Heart left ventricle (tissue), 13 donors: Measurements from ENCODE around the gene DHFR2.

ENCODE experiments used
- CTCF ChIP-seq, 12 donors: fragments of 200-600 bp; sonication (generic) in 4 of 12; IDR thresholded peaks; one replicate each; pipeline versions ENCODE4 v1.5.0 to v1.8.0; 2018 to 2022; ENCODE audit warnings: antibody characterized with exemption in 12 of 12, mild to moderate bottlenecking in 5 of 12
- POLR2A ChIP-seq, 2 donors: fragments of 450-650 bp; IDR thresholded peaks; one replicate each; pipeline ENCODE4 v1.6.1; 2017; ENCODE audit warnings: antibody characterized with exemption in 2 of 2, mild to moderate bottlenecking in 2 of 2, moderate library complexity in 2 of 2
- donor health status: ischemic (EF 13 %, LVEDD 7.1; RV severe dilation, severe dysfunction).
- donor health status: DM: no; HTN: yes; CAD: no.
- donor health status: DM: no; HTN: no; CAD: no.
- donor health status: ischemic (EF 25% LVEDD 6.9; RV normal size, moderate dysfunction).
- donor health status: ischemic (EF 25% LVEDD 5.7; RV mildly dilated, moderate dysfunction).
- donor health status: ischemic (EF 35%, LVEDD 5.7; RV mildly dilated, moderate dysfunction).
- donor health status: nonischemic (EF 11% LVEDD 7.7; RV severe dilation, severe dysfunction).
- donor health status: DM: yes; HTN: yes; CAD: no.
- donor health status: PGD.
- donor health status: ischemic (EF 29% LVEDD 5.4; RV normal size, mild dysfunction).
- donor health status: nonischemic (EF 23%, LVEDD 6.1; RV moderate dilation, normal function).

GRCh38 chr3:94020293-94020692 lies 42.4 kb downstream of the DHFR2 start:
- TF ChIP-seq CTCF (IDR thresholded peaks at IDR 0.05): no peak
- no peak for TF ChIP-seq POLR2A (IDR thresholded peaks at IDR 0.05)
